DMS 273 (cell line): Measurements from ENCODE around the gene IFFO2.
A peak's percentile ranks its signal among the peaks of the same experiment; 100 is the strongest.

Source experiments
- DNase-seq: peaks from one replicate; lab custom pipeline; 2025; ENCODE audit not compliant: unreplicated experiment; lab: John Stamatoyannopoulos, UW

IFFO2 gene

DNA sequence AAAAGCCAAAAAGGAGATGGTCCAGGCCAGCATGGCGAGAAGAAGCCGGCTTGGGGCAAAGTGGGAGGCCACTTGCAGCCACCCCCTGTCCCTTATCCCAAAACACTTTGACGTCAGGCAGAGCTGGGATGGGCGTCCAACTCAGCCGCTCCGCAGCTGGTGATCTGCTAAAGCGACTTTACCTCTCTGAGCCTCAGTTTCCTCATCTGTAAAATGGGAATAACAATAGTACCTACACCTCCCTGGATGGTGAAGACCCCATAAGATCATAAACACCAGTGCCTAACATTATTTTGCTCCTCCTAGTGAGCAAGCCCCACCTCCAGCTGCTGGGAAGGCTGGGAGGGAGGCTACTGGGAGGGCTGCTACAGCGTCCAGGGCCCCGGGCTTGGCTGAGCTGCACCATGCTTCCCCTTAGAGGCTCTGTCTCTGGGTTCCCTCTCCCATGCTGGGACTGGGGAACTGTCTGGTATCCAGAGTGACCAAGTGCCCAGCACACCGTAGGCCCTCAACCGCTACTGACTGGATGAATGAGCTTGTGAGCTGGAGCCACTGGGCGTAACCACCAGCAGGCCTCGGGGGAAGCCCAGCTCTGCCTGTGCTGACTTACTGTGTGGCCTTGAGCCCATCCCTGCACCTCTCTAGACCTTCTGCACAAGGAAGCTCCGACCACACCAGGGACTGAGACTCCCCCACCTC is 18.3 kb downstream of the IFFO2 start:
- DNase-seq: peak; percentile 86

GRCh38 chr1:18937539-18937938 is 18.9 kb downstream of the IFFO2 start:
- DNase-seq: no peak

- no peak for DNase-seq
Measured at GRCh38 chr1:18936814-18937481, 19.5 kb downstream of the IFFO2 start.

- no peak for DNase-seq
Measured at GRCh38 chr1:18936471-18936813, 20.0 kb downstream of the IFFO2 start.

DNA sequence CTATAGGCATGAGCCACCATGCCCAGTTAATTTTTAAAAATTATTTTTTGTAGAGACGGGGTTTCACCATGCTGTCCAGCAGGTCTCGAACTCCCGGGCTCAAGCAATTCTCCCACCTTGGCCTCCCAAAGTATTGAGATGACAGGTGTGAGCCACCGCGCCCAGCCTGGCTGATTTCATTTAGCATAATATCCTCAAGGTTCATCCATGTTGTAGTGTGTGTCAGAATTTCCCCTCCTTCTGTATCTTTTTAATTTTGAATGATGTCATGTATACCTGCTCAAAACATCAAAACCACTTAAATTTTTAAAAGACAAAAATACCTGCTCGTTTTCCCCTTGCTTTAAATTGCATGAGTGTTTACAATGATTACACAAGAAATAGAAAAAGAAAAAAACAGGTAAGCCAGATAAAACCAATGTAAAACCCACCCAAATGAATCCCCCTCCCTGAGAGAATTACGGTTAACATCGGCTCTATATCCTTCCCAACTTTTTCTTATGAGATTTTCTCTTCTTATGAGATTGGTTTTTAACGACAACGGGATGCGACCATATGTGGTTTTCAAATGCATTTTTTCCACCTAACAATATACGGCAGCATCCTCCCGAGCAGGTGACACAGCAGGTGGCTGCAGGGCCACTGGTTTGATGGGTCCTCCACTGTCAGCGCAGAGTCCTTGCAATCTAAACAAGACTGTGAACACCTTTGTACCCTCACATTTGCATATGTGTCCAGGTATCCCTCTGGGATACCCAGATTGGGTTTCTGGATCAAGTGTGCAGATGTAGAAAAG is 22.1 kb downstream of the IFFO2 start:
- no peak for DNase-seq

GRCh38 chr1:18932879-18933278 is 23.6 kb downstream of the IFFO2 start:
- no peak for DNase-seq

GRCh38 chr1:18932387-18932786 is 24.1 kb downstream of the IFFO2 start:
- DNase-seq: no peak

GRCh38 chr1:18931730-18932129 is 24.7 kb downstream of the IFFO2 start:
- no peak for DNase-seq

- DNase-seq: no peak
Measured at GRCh38 chr1:18929686-18930085, 26.8 kb downstream of the IFFO2 start.

- no peak for DNase-seq
Measured at GRCh38 chr1:18928985-18929384, 27.5 kb downstream of the IFFO2 start.

DNA sequence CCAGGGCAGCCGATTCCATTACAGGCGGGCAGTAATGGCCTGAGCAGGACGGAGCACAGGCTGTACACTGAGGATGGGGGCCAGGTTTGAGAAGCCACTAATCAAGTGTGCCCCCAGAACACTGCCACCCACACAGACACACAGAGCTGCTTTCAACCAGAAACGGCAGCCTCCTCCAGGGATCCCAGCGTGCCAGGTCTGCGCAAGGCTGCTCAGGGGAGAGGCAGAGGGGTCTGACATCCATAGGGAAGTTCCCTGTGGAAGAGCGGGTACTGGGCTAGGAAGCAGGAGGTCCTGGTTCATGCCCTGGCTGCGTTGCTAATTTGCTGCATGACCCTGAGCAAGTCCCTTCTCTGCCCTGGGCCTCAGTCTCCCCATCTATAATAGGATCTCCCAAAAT is 28.1 kb downstream of the IFFO2 start:
- no peak for DNase-seq

DNA sequence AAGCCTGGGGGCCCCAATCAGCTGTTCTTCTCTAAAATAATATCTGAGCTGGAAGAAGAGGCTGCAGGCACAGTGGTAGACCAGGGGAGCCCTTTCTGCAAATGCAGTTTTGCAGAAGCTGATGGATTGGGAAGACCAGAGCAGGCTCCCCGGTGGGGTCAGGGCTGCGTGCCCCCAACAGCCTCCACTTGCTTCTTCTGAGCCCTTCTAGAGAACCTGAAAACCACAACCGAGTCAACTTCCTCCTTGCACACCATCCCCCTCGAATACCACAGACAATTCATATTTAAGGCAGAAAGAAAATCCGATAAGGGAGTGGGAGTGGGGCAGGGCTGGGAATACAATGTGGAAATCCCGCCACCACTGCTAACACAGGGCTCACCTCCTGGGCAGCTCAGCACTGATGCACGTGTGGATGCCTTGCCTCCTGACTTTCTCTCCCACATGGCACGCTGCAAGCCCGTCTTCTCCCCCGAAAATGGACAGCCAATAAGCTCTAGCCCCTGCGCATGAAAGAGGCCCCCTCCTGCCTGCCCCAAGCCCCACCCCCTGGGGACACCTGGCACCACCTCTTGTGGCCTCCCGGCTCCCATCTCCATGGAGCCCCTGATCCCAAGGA is 28.7 kb downstream of the IFFO2 start:
- no peak for DNase-seq

DNA sequence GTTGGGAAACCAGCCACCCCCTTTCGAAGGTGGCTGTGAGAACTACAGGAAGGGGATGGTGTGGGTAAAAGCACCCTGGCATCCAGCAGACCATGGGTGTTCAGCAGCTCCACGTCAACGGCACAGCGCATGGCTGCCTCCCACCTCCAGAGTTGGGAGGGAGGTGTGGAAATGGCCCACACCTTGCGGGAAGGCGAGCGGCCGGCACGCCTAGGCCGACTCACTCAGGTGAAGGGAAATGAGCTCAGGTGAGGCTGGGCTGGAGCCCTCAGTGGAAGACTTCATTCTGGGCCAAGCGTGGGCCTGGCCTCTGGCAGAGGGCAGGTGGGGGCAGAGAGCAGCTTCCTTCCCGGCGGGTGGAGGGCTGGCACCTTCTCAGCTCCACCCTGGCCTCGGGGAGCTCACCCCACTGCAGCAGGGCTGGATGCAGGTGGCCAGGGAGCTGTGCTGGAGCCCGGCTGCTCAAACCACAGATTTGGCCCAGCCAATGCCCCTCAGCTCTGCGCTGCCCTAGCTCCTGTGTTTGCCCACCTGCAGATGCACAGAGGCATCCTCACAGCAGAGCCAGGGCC is 29.3 kb downstream of the IFFO2 start:
- DNase-seq: no peak

- DNase-seq: no peak
Measured at GRCh38 chr1:18926315-18927081, 30.0 kb downstream of the IFFO2 start.

GRCh38 chr1:18925279-18925678 is 31.2 kb downstream of the IFFO2 start:
- DNase-seq: no peak

DNA sequence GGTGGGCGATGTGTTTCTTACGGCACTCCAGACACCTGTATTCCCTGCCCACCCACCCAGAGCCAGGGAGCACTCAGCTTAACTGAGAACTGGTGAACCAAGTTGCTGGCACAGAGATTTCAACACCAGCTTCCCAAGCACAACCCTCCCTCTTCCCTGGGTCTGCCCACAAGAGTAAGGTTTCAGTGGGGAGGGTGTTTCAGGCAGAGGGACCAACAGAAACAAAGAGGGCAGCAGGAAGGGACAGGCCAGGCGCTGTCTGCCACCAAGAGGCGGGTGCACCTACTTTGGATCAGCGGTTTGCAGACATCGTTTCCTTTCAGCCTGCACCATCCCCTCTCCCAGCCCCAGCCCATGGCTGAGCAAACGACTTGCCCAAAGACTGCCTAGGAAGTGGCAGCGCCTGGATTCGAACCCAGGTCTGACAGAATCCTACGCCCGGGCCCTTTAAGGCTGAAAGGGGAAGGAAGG is 32.2 kb downstream of the IFFO2 start:
- peak; percentile 77 for DNase-seq

- peak; percentile 82 for DNase-seq
Measured at GRCh38 chr1:18923756-18924211, 32.7 kb downstream of the IFFO2 start.

GRCh38 chr1:18922848-18923755 is 33.4 kb downstream of the IFFO2 start:
- DNase-seq: peak; percentile 70

DNA sequence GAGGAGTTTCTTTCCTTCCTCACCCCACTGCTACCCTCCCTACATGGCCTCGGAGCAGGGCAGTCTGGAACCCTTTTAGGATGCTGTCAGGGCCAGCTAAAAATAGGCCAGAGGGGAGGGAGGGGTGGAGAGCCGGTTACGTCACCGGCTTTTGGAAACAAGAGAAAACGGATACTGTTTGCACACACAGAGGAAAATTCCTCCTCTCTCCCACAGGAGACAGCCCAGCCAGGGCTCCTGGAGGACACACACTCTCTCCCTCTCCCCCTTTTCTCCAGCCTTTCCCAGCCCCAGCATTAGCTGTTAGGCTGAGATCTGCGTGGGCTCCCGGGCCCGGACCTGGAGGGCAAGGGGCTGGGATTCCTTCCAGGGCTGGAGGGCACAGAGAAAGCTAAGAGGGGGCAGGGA is 34.2 kb downstream of the IFFO2 start:
- peak; percentile 87 for DNase-seq
